ENCODE data around the gene TSPAN16.
A peak's percentile ranks its signal among the peaks of the same experiment; 100 is the strongest.

Gene TSPAN16

GRCh38 chr19:11268783-11269267 is 27.1 kb upstream of the TSPAN16 start:
- peak; percentile 41 for DNase-seq (ENCODE audit: low read depth)

DNA sequence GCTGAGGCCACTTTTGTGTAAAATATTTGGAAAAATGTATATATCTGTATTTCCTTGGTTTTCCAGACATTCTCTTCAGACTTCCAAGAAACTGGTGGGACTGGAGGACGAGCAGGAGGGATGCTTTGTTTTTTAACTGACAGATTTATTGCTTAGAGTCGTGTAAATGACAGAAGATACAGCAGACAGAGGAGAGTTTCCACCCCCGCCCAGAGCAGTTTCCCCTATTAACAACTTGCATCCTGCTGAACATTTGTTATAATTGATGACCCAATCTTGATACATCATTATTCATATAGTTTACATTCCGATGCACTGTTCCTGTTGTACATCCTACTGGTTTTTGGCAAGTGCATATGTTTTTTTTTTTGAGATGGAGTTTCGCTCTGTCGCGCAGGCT is 26.6 kb upstream of the TSPAN16 start:
- no peak for DNase-seq (ENCODE audit: low read depth)

- no peak for DNase-seq (ENCODE audit: low read depth)
Observed at GRCh38 chr19:11273296-11273695, 22.7 kb upstream of the TSPAN16 start.

GRCh38 chr19:11273989-11274388 is 22.0 kb upstream of the TSPAN16 start:
- no peak for DNase-seq (ENCODE audit: low read depth)

DNA sequence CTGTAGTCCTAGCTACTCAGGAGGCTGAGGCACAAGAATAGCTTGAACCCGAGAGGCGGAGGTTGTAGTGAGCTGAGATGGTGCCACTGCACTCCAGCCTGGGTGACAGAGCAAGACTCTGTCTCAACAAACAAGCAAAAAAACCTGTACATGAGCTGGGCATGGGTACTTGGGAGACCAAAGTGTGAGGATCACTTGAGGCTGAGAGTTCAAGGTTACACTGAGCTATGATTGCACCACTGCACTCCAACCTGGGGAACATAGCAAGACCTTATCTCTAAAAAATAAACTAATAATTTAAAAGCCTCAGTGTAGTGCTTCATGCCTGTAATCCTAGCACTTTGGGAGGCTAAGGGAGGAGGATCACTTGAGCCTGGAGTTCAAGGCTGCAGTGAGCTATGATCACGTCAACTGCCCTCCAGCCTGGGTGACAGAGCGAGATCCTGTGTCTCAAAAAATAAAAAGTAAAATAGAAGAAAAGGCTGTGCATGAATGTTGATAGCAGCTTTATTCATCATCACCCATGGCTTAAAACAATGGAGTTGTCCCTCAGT is 21.4 kb upstream of the TSPAN16 start:
- DNase-seq (ENCODE audit: low read depth) = no peak

DNA sequence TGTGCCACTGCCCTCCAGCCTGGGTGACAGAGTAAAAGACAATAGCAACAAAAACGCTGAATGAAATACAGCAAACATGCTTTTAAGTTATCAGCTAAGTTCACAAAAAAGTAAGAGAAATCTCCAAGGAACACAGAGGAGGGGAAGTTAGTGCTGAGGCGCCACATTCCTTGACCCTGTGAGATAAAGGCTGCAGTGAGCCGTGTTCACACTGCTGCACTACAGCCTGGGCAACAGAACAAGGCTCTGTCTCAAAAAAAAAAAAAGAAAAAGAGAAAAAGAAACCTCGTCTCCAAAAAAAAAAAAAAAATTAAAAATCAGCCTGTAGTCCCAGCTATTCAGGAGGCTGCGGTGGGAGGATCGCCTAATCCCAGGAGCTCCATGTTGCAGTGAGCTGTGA is 17.3 kb upstream of the TSPAN16 start:
- DNase-seq (ENCODE audit: low read depth) = no peak

DNA sequence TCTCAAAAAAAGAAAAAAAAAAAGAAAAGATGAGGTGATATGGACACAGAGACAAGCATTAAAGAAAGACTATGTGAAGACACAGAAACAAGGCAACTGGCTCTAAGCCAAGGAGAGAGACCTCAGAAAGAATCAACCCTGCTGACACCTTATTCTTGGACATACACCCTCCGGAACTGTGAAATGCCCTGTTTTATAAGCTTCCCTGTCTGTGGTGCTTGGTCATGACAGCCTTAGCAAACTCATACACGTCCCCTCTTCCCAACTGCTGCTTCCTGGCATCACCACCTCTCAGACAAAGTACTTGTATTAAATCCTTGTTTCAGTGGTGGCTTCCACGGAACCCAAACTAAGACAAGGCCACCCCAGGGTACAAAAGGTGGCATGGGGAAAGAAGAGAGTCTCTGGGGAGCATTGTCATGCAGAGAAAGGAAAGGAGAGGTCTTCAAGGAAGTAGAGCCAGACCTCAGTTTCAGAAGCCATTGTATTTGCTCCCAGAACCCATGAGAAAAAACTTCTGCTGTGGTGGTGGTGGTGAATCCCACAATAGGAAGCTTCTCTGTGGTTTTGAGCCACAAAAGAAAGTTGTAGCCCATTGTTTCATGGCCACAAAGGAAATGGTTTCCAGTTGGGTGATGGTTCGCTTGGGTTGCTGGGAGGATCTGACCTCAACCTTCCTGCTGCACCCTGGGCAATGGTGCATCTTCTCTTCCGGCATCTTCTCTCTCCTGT is 16.3 kb upstream of the TSPAN16 start:
- no peak for DNase-seq (ENCODE audit: low read depth)

DNA sequence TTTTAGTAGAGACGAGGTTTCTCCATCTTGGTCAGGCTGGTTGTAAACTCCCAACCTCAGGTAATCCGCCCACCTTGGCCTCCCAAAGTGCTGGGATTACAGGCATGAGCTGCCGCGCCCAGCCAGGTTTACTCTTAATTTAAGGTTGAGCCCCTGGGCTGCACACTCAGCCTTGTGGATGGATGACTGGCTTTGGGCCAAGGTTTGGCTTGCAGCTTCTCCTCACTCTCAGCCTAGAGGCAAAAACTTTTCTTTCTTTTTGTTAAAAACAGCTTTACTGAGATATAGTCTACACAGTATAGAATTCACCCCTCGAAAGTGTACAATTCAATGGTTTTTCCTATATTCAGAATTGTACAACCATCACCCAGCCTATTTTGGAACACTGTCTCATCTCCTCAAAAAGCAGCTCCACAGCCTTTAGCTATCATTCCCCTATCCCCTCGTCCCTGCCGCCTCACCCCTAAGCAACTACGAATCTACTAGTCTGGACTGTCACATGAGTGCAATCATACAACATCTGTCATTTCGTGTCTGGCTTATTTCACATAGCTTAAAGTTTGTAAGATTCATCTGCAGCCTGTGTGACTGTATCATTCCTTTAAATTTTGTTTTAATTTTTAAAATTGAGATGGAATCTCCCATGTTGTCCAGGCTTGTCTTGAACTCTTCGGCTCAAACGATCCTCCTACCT is 14.5 kb upstream of the TSPAN16 start:
- no peak for DNase-seq (ENCODE audit: low read depth)

DNA sequence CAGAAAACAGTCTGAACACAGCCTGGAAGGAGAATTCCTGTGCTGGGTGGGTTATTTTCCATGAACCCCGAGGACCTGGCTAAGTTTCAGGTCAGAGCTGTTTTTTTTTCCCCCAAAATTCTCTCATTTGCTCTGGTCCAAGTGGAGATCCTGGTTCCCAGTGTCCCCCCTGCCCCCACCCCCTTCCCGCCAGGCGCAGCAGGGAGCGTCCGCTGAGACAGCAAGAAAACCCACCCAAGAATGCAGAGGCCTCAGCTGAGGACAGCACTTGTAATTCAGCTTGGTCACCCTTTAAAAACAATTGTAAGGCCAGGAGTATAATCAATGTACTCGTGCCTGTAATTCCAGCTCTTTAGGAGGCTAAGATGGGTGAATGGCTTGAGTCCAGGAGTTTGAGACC is 11.4 kb upstream of the TSPAN16 start:
- no peak for DNase-seq (ENCODE audit: low read depth)

- no peak for DNase-seq (ENCODE audit: low read depth)
Observed at GRCh38 chr19:11286312-11286974, 9.5 kb upstream of the TSPAN16 start.

- no peak for DNase-seq (ENCODE audit: low read depth)
Observed at GRCh38 chr19:11288349-11288748, 7.6 kb upstream of the TSPAN16 start.

DNA sequence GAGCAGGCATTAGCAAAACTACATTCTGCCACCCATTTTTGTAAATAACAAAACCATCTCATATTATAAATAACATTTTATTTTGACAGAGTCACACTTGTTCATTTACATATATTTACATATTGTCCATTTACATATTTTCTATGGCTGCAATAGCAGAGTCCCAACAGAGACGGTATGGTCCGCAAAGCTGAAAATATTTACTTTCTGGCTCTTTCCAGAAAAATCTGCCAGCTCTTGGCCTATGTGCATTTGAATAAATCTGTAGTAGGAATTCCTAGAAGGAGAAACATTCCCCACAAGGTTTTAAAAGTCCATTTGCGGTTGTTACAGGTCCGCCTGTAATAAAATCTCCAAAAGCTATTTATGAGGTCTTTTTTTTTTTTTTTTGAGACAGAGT is 5.7 kb upstream of the TSPAN16 start:
- no peak for DNase-seq (ENCODE audit: low read depth)

DNA sequence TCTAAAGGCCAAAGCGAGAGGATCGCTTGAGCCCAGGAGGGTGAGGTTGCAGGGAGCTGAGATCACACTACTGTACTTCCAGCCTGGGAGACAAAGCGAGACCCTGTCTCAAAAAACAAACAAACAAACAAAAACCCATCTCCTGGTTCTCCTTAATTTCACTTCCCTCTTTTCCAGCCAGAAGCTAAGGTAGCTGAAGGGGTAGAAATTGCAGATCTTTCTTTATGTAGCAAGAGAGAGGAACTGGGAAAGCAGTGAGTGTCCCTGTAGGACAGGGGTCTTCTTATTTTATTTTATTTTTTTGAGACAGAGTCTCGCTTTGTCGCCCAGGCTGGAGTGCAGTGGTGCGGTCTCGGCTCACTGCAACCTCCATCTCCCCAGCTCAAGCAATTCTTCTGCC is 4.5 kb upstream of the TSPAN16 start:
- DNase-seq (ENCODE audit: low read depth) = no peak

GRCh38 chr19:11291991-11292390 is 4.0 kb upstream of the TSPAN16 start:
- DNase-seq (ENCODE audit: low read depth) = no peak

GRCh38 chr19:11293433-11294389 is 2.2 kb upstream of the TSPAN16 start:
- DNase-seq (ENCODE audit: low read depth) = peak; percentile 89

DNA sequence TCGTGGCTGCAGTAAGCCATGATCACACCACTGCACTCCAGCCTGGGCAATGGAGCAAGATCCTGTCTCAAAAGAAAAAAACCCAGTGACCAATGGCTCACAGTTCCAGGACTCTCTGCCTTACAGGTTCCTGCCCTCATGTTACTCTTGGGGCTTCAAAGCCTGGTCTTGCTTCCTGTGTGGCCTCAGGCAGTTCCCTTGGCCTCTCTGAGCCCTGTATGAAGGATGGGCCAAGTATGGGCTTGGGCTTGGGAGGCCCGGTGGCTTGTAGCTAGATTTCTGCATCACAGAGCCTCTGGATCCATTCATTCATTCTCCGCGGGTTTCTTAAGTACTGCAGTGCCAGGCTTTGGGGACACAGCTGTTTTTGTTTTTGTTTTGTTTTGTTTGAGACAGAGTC is 780 bp upstream of the TSPAN16 start:
- DNase-seq (ENCODE audit: low read depth) = no peak

- no peak for DNase-seq (ENCODE audit: low read depth)
Observed at GRCh38 chr19:11296264-11296663, 304 bp downstream of the TSPAN16 start.

GRCh38 chr19:11299946-11300810 is 4.2 kb downstream of the TSPAN16 start:
- no peak for DNase-seq (ENCODE audit: low read depth)

GRCh38 chr19:11300811-11301120 is 4.8 kb downstream of the TSPAN16 start:
- no peak for DNase-seq (ENCODE audit: low read depth)

- no peak for DNase-seq (ENCODE audit: low read depth)
Observed at GRCh38 chr19:11304936-11305335, 9.0 kb downstream of the TSPAN16 start.

DNA sequence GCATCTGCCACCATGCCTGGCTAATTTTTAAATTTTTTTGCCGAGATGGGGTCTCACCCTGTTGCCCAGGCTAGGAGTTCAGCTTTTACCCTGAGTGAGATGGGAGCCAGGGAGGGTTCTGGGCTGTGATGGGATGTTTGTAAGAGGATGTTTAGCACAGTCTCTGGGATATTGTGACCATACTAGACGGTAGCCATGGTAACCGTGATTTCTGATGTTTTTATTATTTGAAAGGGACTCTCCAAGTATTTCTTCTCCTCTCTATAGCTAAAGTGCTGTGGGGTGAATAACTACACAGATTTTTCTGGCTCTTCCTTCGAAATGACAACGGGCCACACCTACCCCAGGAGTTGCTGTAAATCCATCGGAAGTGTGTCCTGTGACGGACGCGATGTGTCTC is 10.4 kb downstream of the TSPAN16 start:
- DNase-seq (ENCODE audit: low read depth) = no peak

All from fibroblast of the conjunctiva (primary cell).